ENCODE data around the gene IRAK4.

DNA sequence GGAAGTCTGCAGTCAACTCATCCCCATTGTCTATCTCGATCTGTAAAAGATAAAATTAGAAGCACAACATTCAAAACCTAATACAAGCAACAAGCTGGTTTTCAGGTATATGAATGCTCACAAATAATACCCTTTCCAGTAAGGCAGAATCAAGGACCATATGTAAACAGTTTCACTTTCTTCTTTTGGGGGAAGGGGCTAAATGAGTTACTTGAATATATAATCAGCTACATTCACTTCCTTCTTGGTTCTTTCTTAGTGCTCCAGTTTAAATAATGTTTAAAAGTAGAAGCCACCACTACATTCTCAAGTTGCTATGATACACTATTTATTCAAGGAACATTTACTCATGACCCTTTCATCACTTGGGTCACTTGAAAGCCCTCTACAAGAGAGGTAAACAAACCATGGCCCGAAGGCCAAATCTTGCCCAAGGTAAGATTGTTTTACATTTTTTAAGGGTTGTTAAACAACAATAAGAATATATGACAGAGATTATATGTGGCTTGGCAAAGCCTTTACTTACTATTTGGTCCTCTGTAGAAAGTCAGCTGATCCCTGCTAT lies 37.0 kb downstream of the IRAK4 start:
- no peak for TF ChIP-seq EZH2 (IDR thresholded peaks at IDR 0.05; ENCODE audit: borderline replicate concordance)
- TF ChIP-seq CTCF (IDR thresholded peaks at IDR 0.05; ENCODE audit: poor library complexity): no peak

All from hepatocyte (in vitro differentiated cells).